ENCODE results near the gene PRORP. TPM values are rescaled to one million over a fixed set of nuclear protein-coding genes. Genes with fewer than 3 reads are reported as not detected.

PRORP gene
- total and polyA plus RNA-seq, 2 of the 13 experiments (the other 11 are each of a cell fraction or from before 2014, with no cell fraction given): 48.9 to 88.7 TPM

- TF ChIP-seq DRAP1 (CRISPR knock-in tag; IDR thresholded peaks at IDR 0.05): 0 out of 2 replicates have a peak, but pooled peaks have one; percentile 9
- TF ChIP-seq SPEN (CRISPR knock-in tag; IDR thresholded peaks at IDR 0.05; ENCODE audit: low read depth): no peak; the same call in 1 of the 2 replicates
- TF ChIP-seq HCFC1 (IDR thresholded peaks at IDR 0.05; ENCODE audit: low read depth, low read length): no peak
- peak; percentile 45; the same call in 1 of the 2 replicates for TF ChIP-seq SALL1 (CRISPR knock-in tag; IDR thresholded peaks at IDR 0.05)
- TF ChIP-seq BCL6 (CRISPR knock-in tag; IDR thresholded peaks at IDR 0.05): peak; percentile 55; the same call in 1 of the 2 replicates
- 0 out of 2 replicates have a peak, but pooled peaks have one; percentile 12 for TF ChIP-seq FOXP4 (CRISPR knock-in tag; IDR thresholded peaks at IDR 0.05)
- peak; percentile 74; the same call in 1 of the 2 replicates for TF ChIP-seq ZNF460 (CRISPR knock-in tag; IDR thresholded peaks at IDR 0.05; ENCODE audit: borderline replicate concordance)
- peak; percentile 33; the same call in 1 of the 2 replicates for TF ChIP-seq FOXO1 (CRISPR knock-in tag; IDR thresholded peaks at IDR 0.05)
- TF ChIP-seq GPN1 (CRISPR knock-in tag; IDR thresholded peaks at IDR 0.05; ENCODE audit: borderline replicate concordance): no peak
- TF ChIP-seq GATAD2A (CRISPR knock-in tag; IDR thresholded peaks at IDR 0.05): peak; percentile 64
- no peak for TF ChIP-seq RELA (CRISPR knock-in tag; IDR thresholded peaks at IDR 0.05)
- TF ChIP-seq RAD21 (CRISPR knock-in tag; IDR thresholded peaks at IDR 0.05): no peak
- no peak for TF ChIP-seq ZBTB10 (CRISPR knock-in tag; IDR thresholded peaks at IDR 0.05; ENCODE audit: borderline replicate concordance)
- TF ChIP-seq ARNT (IDR thresholded peaks at IDR 0.05): no peak
- peak; percentile 58 for TF ChIP-seq POGZ (CRISPR knock-in tag; IDR thresholded peaks at IDR 0.05)
- no peak for TF ChIP-seq IKZF1 (IDR thresholded peaks at IDR 0.05)
Measured at GRCh38 chr14:35146711-35147149, 24.4 kb downstream of the PRORP start (continued).

Data from HepG2 (cell line).